ENCODE data around the gene CAMKK2. TPM values are rescaled to one million over a fixed set of nuclear protein-coding genes. Genes with fewer than 3 reads are reported as not detected.
"Not testable (repeated sequence)": the region's sequence is repeated elsewhere in the genome, so short reads cannot be mapped to it uniquely, and the experiment has no call there.

The CAMKK2 gene
- total and polyA plus RNA-seq, 2 donors from 2014 or later = 16.3 to 35.6 TPM

- DNase-seq (peak in 1 of 5 donors; percentile 76), FAIRE-seq (no peak)
- Histone ChIP-seq H3K9me3 (ENCODE audit: control insufficient read depth in 2 of 3, insufficient read depth in 1 of 3, low read length in 3 of 3) (no peaks in the 10 kb centered on the region), H3K4me1 (ENCODE audit: control insufficient read depth in 2 of 3, insufficient read depth in 2 of 3, low read depth in 1 of 3, low read length in 3 of 3) (peaks cover 0 to 5% (median 0%) of the 10 kb centered on the region in 3 donors), H3K4me3 (ENCODE audit: low read length in 3 of 3) (no peak overlapping the region), H3K27me3 (ENCODE audit: control insufficient read depth, insufficient read depth, low read length) (no peaks in the 10 kb centered on the region), H3K27ac (ENCODE audit: low read depth in 2 of 2, low read length in 2 of 2) (peak overlapping the region in 1 of 2 donors; percentile 67), H3K36me3 (ENCODE audit: control insufficient read depth in 2 of 3, insufficient read depth in 3 of 3, low read length in 3 of 3) (no peaks in the 10 kb centered on the region), H3K9ac (ENCODE audit: low read length in 3 of 3) (no peak overlapping the region)
- intact Hi-C loops (cut with DNase I) = no loop called here
- no peak for TF ChIP-seq CTCF (IDR thresholded peaks at IDR 0.05; ENCODE audit: borderline replicate concordance, extremely low read depth, insufficient read depth)
These were observed 11.7 kb downstream of the CAMKK2 start for GRCh38 chr12:121284551-121285390.

GRCh38 chr12:121283841-121284240 lies 12.7 kb downstream of the CAMKK2 start:
- TF ChIP-seq CTCF (IDR thresholded peaks at IDR 0.05; ENCODE audit: borderline replicate concordance, extremely low read depth, insufficient read depth) = no peak
- Histone ChIP-seq H3K36me3 (ENCODE audit: control insufficient read depth in 2 of 3, insufficient read depth in 3 of 3, low read length in 3 of 3) (no peaks in the 10 kb centered on the region), H3K27me3 (ENCODE audit: control insufficient read depth, insufficient read depth, low read length) (no peaks in the 10 kb centered on the region), H3K9ac (ENCODE audit: low read length in 3 of 3) (no peak overlapping the region), H3K4me3 (ENCODE audit: low read length in 3 of 3) (no peak overlapping the region), H3K27ac (ENCODE audit: low read depth in 2 of 2, low read length in 2 of 2) (no peak overlapping the region), H3K4me1 (ENCODE audit: control insufficient read depth in 2 of 3, insufficient read depth in 2 of 3, low read depth in 1 of 3, low read length in 3 of 3) (peaks cover 0 to 5% (median 0%) of the 10 kb centered on the region in 3 donors), H3K9me3 (ENCODE audit: control insufficient read depth in 2 of 3, insufficient read depth in 1 of 3, low read length in 3 of 3) (no peaks in the 10 kb centered on the region)
- DNase-seq = peak in 1 of 5 donors; percentile 30
- no peak for FAIRE-seq
- intact Hi-C loops (cut with DNase I) = no loop called here

GRCh38 chr12:121283388-121283787 lies 13.1 kb downstream of the CAMKK2 start:
- Histone ChIP-seq H3K9ac (ENCODE audit: low read length in 3 of 3) (no peak overlapping the region), H3K4me3 (ENCODE audit: low read length in 3 of 3) (no peak overlapping the region), H3K27ac (ENCODE audit: low read depth in 2 of 2, low read length in 2 of 2) (no peak overlapping the region), H3K9me3 (ENCODE audit: control insufficient read depth in 2 of 3, insufficient read depth in 1 of 3, low read length in 3 of 3) (no peaks in the 10 kb centered on the region), H3K27me3 (ENCODE audit: control insufficient read depth, insufficient read depth, low read length) (no peaks in the 10 kb centered on the region), H3K4me1 (ENCODE audit: control insufficient read depth in 2 of 3, insufficient read depth in 2 of 3, low read depth in 1 of 3, low read length in 3 of 3) (peaks cover 0 to 5% (median 0%) of the 10 kb centered on the region in 3 donors), H3K36me3 (ENCODE audit: control insufficient read depth in 2 of 3, insufficient read depth in 3 of 3, low read length in 3 of 3) (no peaks in the 10 kb centered on the region)
- intact Hi-C loops (cut with DNase I) = no loop called here
- peak in 1 of 5 donors; percentile 4 for DNase-seq
- TF ChIP-seq CTCF (IDR thresholded peaks at IDR 0.05; ENCODE audit: borderline replicate concordance, extremely low read depth, insufficient read depth) = no peak
- no peak for FAIRE-seq

GRCh38 chr12:121282910-121283309 lies 13.6 kb downstream of the CAMKK2 start:
- H3K4me3 ChIP-seq (ENCODE audit: low read length in 3 of 3); H3K9me3 ChIP-seq (ENCODE audit: control insufficient read depth in 2 of 3, insufficient read depth in 1 of 3, low read length in 3 of 3); intact Hi-C loops (cut with DNase I); H3K27me3 ChIP-seq (ENCODE audit: control insufficient read depth, insufficient read depth, low read length); H3K9ac ChIP-seq (ENCODE audit: low read length in 3 of 3); FAIRE-seq; H3K36me3 ChIP-seq (ENCODE audit: control insufficient read depth in 2 of 3, insufficient read depth in 3 of 3, low read length in 3 of 3); H3K4me1 ChIP-seq (ENCODE audit: control insufficient read depth in 2 of 3, insufficient read depth in 2 of 3, low read depth in 1 of 3, low read length in 3 of 3); H3K27ac ChIP-seq (ENCODE audit: low read depth in 2 of 2, low read length in 2 of 2): not testable (repeated sequence)
- peak in 1 of 5 donors; percentile 38 for DNase-seq

All from kidney (tissue), 14 donors.